Glomerular visceral epithelial cell (primary cell): ENCODE data around the gene MSANTD7.

Source experiments
- DNase-seq: peaks from one replicate; pipeline ENCODE4 v3.0.0-alpha.2; 2016; ENCODE audit errors: extremely low spot score

MSANTD7 gene

GRCh38 chr10:14880229-14880628 lies 42.1 kb downstream of the MSANTD7 start:
- no peak for DNase-seq

DNA sequence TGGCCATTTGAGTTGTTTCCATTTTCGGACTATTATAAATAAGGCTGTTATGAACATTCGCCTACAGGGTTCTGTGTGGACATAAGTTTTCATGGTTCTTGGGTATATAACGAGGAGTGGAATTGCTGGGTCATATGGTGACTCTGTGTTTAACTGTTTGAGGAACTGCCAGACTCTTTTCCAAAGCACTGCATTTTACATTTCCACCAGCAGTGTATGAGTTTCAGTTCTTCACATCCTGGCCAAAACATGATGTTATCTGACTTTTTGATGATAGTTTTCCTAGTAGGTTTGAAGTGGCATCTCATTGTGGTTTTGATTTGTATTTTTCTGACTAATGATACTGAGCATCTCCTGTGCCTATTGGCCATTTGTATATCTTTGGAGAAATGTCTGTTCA lies 46.0 kb downstream of the MSANTD7 start:
- no peak for DNase-seq
